NOMO-1 treated with DMSO at 0.1 percent for 48 hours (cell line): Measurements from ENCODE around the gene TGM5.
"Not testable (repeated sequence)": the region's sequence is repeated elsewhere in the genome, so short reads cannot be mapped to it uniquely, and the experiment has no call there.

ENCODE experiments used
- DNase-seq: peaks from one replicate; lab custom pipeline; 2025; ENCODE audit not compliant: unreplicated experiment; lab: John Stamatoyannopoulos, UW

TGM5 gene

DNA sequence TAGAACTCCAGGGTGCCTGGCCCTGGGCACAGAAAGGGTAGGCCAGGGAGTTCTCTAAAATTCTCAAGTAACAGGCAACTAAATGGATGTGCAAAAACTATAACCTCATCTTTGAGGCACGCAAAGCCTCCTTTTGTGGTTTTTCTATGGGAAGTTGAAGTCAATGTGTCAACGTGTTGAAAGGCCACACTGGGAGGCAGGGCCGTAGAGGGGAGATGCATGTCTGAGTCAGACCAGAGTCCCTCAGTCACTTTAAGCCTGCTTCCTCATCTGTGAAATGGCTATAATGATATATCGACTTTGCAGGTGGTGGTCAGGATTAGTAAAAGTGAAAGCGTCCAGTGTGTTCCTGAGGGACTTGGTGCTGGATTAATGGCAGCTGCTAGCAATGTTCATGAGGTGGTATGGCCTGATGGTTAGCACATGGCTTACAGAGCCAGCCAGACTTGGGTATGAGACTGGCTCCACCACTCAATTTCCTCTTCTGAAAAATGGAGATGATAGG is 17.0 kb downstream of the TGM5 start:
- peak; percentile 98 for DNase-seq

DNA sequence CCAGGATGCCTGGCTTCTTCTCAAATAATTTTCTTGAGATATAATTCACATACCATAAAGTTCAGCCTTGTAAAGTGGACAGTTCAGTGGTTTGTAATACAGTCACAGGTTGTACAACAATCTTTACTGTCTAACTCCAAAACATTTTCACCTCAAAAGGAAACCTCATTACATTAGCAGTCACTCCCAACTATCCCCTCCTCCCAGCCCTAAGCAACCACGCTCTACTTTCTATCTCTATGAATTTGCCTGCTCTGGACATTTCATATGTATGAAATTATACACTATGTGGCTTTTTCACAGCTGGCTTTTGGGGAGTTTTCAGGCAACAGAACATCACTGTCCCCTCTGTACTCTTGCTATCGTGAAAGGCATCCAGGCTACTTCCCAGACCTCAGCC is 17.5 kb downstream of the TGM5 start:
- no peak for DNase-seq

DNA sequence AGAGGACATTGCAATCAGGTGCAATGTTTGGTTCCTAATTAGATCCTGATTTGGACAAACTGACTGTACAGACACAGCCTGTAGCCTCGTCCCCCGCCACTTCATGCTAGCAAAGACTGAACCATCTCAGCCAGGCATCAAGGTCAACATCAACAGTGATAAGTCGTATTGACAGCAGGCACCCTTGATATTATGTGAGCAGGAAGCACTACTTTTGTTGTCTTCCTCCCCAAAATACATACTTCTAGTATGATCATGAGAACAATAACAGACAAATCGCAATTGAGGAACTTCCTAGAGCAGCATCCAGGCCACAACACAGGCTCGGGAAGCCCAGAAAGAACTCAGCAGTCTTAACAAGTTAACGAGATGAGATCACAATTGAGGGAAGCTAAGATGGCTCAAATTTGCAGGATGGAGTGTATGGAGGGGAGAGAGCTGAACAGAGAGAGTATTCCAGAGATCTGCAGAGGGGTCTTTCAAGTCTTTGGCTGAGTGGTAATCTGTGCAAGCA is 20.4 kb downstream of the TGM5 start:
- DNase-seq: peak; percentile 42

DNA sequence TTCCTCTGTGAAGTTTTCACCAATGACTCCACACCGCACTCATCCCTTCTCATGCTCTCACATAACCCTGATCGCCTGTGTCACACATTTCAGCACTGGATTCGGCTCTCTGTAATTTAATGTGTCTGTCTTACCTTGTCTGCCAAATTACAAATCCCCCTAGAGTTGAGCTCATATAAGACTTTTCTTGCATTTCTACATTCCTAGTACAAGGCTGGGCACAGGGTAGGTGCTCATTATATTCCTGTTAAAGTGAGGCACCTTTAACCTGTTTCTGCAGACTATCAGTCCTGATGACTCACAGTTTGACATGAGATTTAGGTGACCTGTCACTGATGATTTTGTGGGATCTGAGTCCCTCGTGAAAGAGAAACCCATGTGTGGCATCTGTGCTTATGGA is 22.6 kb downstream of the TGM5 start:
- no peak for DNase-seq

DNA sequence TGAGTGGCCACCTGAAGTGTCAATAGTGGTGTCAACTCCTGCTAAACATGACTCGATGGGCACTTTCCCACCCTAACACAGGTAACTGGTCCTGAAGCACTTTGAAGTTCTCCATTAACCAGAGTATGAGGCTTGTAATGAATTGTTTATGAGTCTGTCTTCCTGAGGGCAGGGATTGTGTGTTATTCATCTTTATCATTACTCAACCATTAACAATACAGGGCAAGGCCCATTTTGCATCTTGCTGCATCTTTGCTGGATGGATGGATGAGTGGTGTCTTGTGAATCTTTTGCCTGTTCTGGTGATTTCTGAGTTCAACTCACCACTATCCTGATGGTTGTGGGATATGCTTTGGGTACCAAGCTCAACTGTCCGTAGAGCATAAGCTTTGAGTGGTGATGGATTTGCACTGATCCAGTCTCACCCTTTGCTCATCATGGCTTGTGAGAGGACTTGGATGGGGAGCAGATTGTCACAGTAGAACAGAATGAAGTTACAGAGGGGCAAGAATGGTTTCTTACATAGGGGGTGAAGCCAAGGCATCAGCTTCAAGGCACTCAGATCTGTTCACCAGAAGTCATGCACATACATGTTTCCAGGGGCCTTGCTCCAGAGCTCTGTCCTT is 23.6 kb downstream of the TGM5 start:
- no peak for DNase-seq

DNA sequence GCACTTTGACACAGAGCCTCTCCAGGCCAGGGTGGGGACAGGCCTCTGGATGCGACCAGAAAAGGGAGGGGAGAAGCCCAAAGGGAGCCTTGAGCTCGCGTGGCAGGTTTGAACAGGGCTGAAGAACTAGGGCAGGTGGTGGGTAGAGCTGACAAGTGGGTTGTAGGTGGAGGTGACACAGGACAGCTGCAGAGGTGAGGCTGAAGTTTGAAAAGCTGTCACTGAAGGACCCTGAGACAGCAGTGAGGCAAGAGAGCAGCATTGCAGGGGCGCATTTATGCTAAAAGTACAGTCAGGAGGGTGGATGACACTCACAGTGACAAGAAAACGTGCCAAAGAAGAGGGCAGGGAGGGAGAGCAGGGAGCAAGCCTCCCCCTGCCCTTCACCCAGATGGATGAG is 24.1 kb downstream of the TGM5 start:
- no peak for DNase-seq

DNA sequence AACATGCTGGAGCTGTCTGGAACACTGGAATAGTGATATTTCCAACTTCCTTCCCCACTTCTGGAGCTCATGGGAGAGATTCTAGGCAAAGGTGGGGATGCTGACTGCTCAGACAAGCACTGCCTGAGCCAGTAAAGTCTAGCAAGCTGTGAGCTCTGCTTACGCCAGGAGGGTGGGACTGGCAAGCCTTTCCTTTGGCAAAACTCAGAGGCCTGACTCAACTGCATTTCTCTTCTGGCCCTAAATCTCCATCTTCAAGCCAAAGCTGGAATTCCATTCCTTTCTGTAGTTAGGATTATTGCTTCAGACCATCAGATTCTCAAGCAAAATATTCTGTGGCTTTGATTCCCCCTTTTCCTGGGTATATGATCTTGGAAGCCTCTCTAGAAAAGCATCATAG is 25.6 kb downstream of the TGM5 start:
- DNase-seq: no peak

DNA sequence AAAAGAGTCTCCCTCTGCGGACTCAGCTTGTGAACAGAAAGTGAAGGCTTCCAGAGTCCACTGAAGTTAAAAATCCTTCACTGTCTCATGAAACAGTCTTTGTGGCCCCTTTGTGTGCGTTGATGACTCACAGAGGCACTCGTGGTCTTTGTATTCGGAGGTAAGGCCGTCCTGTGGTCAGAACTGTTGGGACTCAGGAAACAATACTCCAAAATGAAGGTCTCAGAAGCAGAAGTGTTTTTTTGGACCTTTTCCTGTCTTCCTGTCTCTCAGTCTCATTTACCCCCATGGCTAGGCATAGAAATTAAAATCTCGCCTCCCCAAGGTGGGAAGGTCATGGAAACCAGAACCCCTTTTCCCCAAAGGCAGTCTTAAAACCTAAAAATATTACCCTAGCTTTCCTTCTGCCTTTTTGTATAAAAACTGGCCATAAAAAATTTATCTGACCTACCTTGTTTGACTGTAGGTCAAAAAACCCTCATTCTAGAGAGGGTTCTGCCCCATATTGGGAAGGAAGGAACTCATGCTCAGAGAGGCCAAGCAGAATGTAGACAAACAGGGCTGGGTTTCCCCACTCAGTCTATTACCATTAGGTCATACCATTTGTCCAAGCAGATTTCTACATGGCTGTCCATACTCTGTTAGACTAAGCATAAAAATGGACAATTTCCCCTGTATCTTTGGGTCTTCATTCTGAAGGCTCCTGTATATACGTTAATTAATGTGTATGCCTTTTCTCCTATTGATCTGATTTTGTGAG is 26.8 kb downstream of the TGM5 start:
- DNase-seq: peak; percentile 91

DNA sequence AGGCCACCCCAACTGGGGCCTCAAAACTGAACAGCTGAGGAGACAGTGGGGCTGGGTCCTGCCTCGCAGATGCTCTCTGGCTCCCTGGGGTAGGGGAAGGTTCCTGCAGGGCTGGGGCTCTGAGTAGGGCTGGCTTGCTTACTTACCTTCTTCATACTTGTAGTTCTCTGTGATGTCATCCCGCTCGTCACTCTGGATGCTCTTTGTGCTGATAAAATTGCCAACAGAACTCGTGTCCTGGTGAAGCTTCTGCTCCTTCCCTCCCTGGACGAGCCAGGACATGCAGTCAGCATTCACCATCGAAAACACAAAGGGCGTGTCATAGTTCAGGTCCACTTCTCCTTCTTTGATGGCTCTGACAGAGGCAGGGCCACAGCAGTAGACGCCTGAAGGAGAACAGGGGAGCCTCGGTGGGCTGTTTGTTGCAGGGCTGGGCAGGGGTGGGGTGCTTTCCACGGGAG is 28.0 kb downstream of the TGM5 start:
- DNase-seq: peak; percentile 77

DNA sequence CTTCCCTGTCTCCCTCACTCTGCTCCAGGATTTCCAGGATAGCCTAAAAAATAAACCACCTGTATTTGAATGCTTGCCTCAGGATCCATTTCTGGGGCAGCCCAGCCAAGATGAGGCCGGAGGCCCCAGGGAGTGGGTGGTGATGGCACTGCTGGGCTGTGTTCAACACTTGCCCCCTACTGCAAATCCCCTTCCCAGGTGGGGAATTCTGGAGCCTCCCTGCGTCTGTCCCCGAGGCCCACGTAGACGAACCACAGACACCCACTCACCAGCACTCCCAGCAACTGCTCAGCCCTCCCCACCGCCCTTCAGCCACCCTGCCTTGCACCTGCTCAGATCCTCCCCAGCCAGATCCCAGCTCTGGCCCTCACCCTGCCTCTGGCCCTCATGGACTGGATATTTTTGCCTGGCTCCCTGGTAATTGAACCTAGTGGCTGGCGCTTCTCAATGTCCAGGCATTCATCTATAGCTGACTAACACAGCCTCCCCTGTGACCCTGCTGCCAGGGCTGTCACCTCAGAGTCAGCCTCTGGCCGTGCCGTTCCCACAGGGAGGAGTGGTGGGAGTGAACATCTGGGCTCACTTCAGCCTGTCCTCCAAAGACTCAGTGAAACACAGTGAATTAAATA is 28.8 kb downstream of the TGM5 start:
- no peak for DNase-seq

DNA sequence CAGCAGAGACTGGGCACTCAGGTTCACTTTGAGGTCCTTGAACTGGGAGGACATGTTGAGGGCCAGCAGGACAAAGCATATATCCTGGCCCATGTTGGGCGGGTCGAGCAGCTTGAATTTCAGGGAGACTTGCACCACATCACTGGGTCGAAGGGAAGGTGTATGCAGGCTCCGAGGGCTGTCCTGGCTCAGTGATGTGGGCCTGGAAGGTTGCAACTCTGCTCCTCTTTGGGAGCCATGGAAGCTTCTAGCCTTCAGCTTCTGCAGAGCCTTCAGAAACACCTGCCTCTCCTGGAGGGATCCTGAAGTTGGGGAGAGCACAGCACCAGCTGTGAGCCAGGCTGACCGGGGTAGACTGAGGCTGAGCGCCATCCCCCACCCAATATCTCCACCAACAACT is 31.2 kb downstream of the TGM5 start:
- no peak for DNase-seq

DNA sequence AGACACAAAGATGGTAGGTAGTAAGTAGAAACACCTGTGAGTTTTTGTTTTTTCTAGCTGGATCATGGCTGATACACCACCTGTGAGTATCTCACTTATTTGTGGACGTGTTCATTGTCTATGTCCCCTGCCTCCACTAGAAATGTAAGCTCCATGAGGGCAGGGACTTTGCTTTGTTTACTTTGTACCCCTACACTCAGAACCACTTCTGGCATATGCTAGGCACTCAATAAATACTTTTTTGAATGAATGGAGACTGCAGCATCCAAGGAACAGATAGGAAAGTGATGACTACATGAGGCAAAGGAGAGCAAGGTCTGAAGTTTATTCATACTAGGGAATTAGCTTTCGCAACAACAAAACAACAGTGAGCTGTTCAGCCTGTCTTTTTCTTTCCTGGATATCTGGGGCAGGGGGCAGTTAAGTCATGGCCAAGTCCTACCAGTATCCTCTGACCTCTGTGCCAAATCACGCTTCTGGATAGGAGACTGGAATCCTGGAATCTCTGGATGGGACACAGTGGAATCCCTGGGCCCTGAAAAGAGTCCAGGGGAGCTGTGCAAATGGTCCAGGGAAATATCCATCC is 34.3 kb downstream of the TGM5 start:
- no peak for DNase-seq

DNA sequence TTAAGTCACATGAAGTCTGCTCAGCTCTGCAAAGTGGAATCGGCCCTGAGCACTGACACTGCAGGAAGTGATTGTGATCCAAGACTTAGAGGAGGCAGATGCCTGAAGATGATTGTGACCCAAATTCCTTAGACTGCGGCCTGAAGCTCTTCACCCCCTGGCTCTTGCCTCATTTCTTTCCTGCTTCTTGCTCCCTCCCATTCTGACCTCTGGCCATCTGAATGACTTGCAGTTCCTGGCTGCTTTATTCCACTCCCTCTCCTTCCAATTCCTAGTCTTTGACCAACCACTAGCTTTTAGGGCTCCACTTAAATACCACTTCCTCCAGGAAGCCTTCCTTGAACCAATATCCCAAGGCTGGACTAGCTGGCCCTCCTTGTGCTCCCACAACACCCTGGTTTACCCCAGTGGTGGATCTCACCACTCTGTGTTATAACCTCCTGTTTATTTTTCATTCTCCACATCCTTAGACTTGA is 36.0 kb downstream of the TGM5 start:
- no peak for DNase-seq

DNA sequence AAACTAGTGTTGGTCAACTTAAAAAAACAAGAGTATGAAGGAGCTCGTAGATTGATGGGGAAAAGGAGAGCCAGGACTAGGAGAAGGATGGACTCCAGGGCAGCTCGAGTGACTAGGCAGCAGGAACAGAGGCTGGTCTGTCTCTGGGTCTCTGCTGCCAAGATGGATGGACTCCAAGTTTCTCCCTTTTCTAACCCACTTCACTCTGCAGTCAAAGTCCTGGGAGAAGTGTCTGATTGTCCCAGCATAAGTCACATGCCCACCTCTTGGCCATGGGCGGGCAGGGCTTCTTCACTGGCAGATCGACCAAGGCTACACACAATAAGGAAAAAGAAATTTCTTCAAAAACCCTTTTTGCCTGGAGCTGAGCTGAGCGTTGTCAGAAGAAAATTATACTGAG is 36.8 kb downstream of the TGM5 start:
- DNase-seq: no peak

DNA sequence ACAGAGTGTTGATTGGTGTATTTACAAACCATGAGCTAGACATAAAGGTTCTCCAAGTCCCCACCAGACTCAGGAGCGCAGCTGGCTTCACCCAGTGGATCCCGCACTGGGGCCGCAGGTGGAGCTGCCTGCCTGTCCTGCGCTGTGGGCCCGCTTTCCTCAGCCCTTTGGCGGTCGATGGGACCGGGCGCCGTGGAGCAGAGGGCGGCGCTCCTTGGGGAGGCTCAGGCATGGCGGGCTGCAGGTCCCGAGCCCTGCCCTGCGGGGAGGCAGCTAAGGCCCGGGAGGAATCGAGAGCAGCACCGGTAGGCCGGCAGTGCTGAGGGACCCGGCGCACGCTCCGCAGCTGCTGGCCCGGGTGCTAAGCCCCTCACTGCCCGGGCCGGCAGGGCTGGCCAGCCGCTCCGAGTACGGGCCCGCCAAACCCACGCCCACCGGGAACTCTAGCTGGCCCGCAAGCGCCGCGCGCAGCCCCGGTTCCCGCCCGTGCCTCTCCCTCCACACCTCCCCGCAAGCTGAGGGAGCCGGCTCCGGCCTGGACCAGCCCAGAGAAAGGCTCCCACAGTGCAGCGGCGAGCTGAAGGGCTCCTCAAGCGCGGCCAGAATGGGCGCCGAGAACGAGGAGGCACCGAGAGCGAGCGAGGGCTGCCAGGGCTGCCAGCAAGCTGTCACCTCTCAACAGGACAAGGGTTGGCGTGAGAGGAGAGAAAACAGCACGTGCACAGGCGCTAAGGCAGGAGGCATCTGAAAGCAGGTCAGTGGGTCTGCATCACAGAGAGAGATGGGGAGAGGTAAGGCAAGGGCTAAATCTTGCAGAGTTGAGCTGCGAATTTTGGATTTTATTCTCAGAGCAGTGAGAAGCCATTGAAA is 40.1 kb downstream of the TGM5 start:
- no peak for DNase-seq

DNA sequence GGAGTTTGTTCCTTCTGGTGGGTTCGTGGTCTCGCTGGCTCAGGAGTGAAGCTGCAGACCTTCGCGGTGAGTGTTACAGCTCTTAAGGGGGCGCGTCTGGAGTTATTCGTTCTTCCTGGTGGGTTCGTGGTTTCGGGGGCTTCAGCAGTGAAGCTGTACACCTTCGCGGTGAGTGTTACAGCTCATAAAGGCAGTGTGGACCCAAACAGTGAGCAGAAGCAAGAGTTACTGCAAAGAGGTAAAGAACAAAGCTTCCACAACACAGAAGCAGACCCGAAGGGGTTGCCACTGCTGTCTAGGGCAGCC is 40.8 kb downstream of the TGM5 start:
- not testable (repeated sequence) for DNase-seq

DNA sequence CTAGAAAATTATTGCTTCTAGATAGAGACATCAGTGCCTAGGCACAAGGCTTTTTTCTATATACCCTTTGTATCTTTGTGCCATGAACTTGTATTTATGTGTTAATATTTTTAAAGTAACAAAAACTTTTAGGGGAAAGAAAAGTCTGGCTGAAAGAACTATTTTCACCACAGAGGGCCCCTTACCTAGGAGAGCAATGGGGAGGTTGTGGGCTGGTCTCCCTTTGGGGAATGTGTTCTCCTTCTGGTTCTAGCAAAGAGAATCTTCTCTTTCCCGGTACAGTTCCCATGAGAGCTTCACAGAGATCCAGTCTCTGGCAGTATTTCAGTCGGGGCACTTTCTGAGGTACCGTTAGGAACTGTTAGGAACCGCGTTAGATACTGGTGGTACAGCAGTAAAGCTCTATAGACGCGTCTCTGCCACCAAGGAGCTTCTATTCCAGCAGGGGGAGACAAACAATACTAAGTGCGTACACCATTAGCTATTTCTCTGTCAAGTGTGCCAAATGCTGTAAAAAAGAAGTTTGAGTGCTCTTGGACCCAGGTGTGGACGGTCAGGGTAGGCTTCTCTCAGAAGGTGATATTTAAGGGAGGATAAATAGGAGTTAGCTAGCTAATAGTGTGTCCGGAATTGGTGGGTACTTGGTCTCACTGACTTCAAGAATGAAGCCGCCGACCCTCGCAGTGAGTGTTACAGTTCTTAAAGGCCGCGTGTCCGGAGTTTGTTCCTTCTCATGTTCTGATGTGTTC is 41.4 kb downstream of the TGM5 start:
- DNase-seq: peak; percentile 67

DNA sequence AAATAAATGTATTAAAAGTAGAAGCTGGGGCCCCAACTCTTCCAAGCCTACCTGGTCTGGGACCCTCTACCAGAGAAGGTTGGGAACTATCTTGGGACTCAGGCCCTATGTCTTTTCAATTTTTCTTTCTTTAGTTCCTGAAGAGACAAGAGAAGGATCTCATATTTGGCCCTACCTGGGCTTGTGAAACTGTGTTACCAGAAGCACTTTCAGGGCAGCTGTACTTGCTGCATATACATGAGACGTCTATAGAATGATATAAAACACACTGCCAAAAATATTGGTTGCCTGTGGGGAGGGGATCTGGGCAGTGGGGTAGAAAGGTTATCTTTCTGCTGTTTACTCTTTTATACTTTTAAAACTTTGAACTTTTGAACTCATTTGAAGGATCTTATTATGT is 45.3 kb downstream of the TGM5 start:
- no peak for DNase-seq

DNA sequence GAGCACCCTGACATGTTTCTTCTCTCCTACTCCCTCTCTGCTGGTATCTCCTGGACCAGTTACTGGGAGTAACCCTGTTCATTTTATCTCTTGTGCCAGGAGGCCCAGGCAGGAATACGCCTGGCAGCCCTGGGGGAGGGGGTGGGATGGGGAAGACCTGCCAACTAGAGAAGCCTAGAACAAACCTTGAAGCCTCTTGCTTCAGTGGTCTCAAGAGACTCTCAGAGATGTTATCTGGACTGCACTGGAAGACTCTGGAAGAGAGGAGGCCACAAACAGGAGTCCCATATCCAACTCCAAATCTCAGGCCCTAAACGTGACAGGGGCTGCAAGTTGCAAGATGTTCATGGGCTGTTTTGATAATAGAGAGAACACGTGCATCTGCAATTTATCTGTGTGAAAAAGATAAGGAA is 45.7 kb downstream of the TGM5 start, which contains the start of gene EPB42:
TSS of gene EPB42 (minus strand) at position 28 of the 413 bp plus-strand sequence. CDS start 193 bp downstream, outside the sequence.
- no peak for DNase-seq
